PC-9 (cell line): ENCODE measurements around the gene LPCAT2. TPM values are rescaled to one million over a fixed set of nuclear protein-coding genes. Genes with fewer than 3 reads are reported as not detected.

Experiments
- BruUV-seq: library from RNA; stranded (reverse); fragments of 400-500 nt; replicated peaks from 2 replicates; lab custom pipeline; 2021; lab: Mats Ljungman, UMichigan
- CTCF ChIA-PET: fragments of 300-600 bp; sonication (Branson Sonifier 250); formaldehyde crosslinking; loops from one replicate; lab custom pipeline; 2022; ENCODE audit warnings: antibody characterized with exemption; lab: Charles Lee
- POLR2A ChIA-PET: fragments of 300-600 bp; sonication (Branson Sonifier 250); formaldehyde crosslinking; loops from one replicate; lab custom pipeline; 2022; ENCODE audit warnings: antibody characterized with exemption; ENCODE audit not compliant: unreplicated experiment; lab: Charles Lee
- DNase-seq, 2 experiments: peaks; one replicate each; pipeline versions ENCODE4 v3.0.0 to v3.0.0-alpha.2; 2015 to 2022; ENCODE audit warnings: mixed read lengths in 1 of 2
- H2AFZ ChIP-seq: fragments of 200-600 bp; sonication (generic); 2 replicates; pipeline ENCODE4 v1.8.1; 2017; ENCODE audit warnings: antibody characterized with exemption
- H3F3A ChIP-seq: fragments of 200-600 bp; sonication (generic); 2 replicates; pipeline ENCODE4 v1.8.1; 2017; ENCODE audit warnings: antibody characterized with exemption, mild to moderate bottlenecking, low read depth; ENCODE audit not compliant: insufficient read depth
- H3K27ac ChIP-seq: fragments of 200-600 bp; sonication (generic); 2 replicates; pipeline ENCODE4 v1.6.1; 2016; ENCODE audit warnings: mixed run types
- H3K27me3 ChIP-seq: fragments of 200-600 bp; sonication (generic); 2 replicates; pipeline ENCODE4 v1.6.1; 2016; ENCODE audit warnings: low read depth, mixed run types; ENCODE audit not compliant: insufficient read depth
- H3K36me3 ChIP-seq: fragments of 200-600 bp; sonication (generic); 2 replicates; pipeline ENCODE4 v1.6.1; 2016; ENCODE audit warnings: low read depth, mixed run types
- H3K4me1 ChIP-seq: fragments of 200-600 bp; sonication (generic); replicated peaks from 2 replicates; pipeline ENCODE4 v1.6.1; 2016; ENCODE audit warnings: mixed run types; ENCODE audit not compliant: insufficient read depth
- H3K4me2 ChIP-seq: fragments of 200-600 bp; sonication (generic); 2 replicates; pipeline ENCODE4 v1.6.1; 2017; ENCODE audit warnings: mixed run types
- H3K4me3 ChIP-seq: fragments of 200-600 bp; sonication (generic); 2 replicates; pipeline ENCODE4 v1.6.1; 2016; ENCODE audit warnings: mixed run types
- H3K79me2 ChIP-seq: fragments of 200-600 bp; sonication (generic); 2 replicates; pipeline ENCODE4 v1.6.1; 2017; ENCODE audit warnings: low read depth, mixed run types
- H3K9me2 ChIP-seq: fragments of 200-600 bp; sonication (generic); 2 replicates; pipeline ENCODE4 v1.8.1; 2017; ENCODE audit warnings: mild to moderate bottlenecking; ENCODE audit not compliant: insufficient read depth
- H3K9me3 ChIP-seq: fragments of 200-600 bp; sonication (generic); 2 replicates; pipeline ENCODE4 v1.8.1; 2016; ENCODE audit warnings: low read depth; ENCODE audit not compliant: insufficient read depth
- H4K20me1 ChIP-seq: fragments of 200-600 bp; sonication (generic); 2 replicates; pipeline ENCODE4 v1.8.1; 2017; ENCODE audit not compliant: insufficient read depth
- EZH2 ChIP-seq: fragments of 200-600 bp; sonication (generic); IDR thresholded peaks from 2 replicates; pipeline ENCODE4 v1.8.0; 2017; ENCODE audit warnings: antibody characterized with exemption, low read depth
- intact Hi-C: fragments of 100-400 bp; cut with micrococcal nuclease; formaldehyde crosslinking; loops from one replicate; pipeline ENCODE4 v1.10.0; 2022; ENCODE audit not compliant: unreplicated experiment
- total RNA-seq: library from RNA; stranded (reverse); gene quantifications from 2 replicates; pipeline ENCODE4 v1.2.3, GENCODE V29; 2021
- TF ChIP-seq, protein P1 (sequence below): fragments of 200-600 bp; sonication (generic); conservative IDR thresholded peaks from 2 replicates; pipeline ENCODE4 v1.6.1; 2017; ENCODE audit warnings: mixed run types, antibody characterized with exemption, mild to moderate bottlenecking, moderate library complexity

Gene LPCAT2
- total RNA-seq, 1 experiment from 2014 or later: 87.7 TPM

DNA sequence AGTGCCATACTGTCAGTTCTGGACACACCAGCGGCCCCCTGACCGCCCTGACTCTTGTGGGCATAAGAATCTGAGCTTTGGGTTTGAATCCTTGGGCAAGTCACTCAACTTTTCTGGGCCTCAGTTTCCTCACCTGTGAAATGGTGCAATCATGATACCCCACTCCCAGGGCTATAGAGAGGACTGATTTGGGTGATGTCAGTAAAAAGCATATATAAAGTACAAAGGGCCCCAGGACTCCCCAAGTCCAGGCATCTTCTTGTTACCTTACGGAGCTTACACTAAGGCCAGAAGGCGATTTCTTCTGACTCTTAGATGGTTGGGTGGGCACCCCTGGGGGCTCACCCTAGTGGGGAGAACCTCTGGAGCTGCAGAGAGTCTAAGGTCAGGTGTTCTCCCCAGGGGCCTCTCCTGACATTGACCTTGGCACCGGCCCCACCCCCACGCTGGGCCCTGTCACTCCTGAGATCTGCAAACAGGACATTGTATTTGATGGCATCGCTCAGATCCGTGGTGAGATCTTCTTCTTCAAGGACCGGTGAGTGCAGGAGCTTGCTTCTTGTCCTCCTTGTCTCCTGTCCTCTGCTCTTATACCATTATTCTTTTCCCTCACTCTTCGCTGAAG lies 16.0 kb upstream of the LPCAT2 start:
- Histone ChIP-seq H2AFZ (no peak overlapping the region), H3K4me2 (no peak overlapping the region), H3K4me3 (no peak overlapping the region), H3K27ac (no peak overlapping the region), H3K4me1 (no peaks in the 10 kb centered on the region), H3K9me3 (no peaks in the 10 kb centered on the region), H3F3A (no peaks in the 10 kb centered on the region), H3K36me3 (no peaks in the 10 kb centered on the region), H3K79me2 (no peaks in the 10 kb centered on the region), H3K9me2 (no peaks in the 10 kb centered on the region), H4K20me1 (no peaks in the 10 kb centered on the region), H3K27me3 (no peaks in the 10 kb centered on the region)
- ChIA-PET POLR2A (no interaction called here), CTCF (no interaction called here)
- TF ChIP-seq EZH2: no peak
- TF ChIP-seq, protein P1, sequence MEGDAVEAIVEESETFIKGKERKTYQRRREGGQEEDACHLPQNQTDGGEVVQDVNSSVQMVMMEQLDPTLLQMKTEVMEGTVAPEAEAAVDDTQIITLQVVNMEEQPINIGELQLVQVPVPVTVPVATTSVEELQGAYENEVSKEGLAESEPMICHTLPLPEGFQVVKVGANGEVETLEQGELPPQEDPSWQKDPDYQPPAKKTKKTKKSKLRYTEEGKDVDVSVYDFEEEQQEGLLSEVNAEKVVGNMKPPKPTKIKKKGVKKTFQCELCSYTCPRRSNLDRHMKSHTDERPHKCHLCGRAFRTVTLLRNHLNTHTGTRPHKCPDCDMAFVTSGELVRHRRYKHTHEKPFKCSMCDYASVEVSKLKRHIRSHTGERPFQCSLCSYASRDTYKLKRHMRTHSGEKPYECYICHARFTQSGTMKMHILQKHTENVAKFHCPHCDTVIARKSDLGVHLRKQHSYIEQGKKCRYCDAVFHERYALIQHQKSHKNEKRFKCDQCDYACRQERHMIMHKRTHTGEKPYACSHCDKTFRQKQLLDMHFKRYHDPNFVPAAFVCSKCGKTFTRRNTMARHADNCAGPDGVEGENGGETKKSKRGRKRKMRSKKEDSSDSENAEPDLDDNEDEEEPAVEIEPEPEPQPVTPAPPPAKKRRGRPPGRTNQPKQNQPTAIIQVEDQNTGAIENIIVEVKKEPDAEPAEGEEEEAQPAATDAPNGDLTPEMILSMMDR: no peak
- intact Hi-C loops: no loop called here
- no TSS peak for BruUV-seq
- DNase-seq: no peak

DNA sequence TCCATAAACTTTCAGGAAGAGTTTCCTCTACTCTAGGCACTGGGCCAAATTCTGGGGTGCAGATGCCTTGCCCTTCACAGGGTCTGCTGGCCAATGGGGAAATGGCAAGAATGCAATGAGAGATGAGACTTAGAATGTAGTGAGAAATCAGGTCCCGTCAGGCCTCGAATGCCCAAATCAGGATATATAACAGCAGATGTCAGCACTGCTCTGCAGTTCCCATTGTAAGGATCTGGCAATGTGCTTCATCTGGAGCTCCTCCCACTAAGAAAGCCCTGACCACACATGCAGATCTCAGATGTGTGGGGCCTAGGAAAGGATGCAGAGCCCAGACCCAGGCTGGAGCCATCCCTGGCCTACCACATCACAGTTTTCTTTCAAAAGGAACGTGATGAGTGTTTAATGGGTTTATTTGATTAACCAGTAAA lies 13.9 kb upstream of the LPCAT2 start:
- no TSS peak for BruUV-seq
- no peak overlapping the region for H3K4me2 ChIP-seq
- ChIA-PET CTCF (interaction anchor here (1.0 kb wide), 2 partner anchors 15 to 30 kb away, joined by 5 to 17 read pairs; no protein-coding TSS in a partner anchor), POLR2A (interaction anchor here (0.5 kb wide), 1 partner anchor 152 kb away, joined by 6 read pairs; no protein-coding TSS in a partner anchor)
- no peaks in the 10 kb centered on the region for H3K27me3 ChIP-seq
- H3F3A ChIP-seq: peaks cover 11% of the 10 kb centered on the region; the same call in 1 of the 2 replicates
- H3K27ac ChIP-seq: no peak overlapping the region
- no peaks in the 10 kb centered on the region for H3K36me3 ChIP-seq
- TF ChIP-seq, protein P1: no peak; the same call in 1 of the 2 replicates
- no peak for TF ChIP-seq EZH2
- intact Hi-C loops: loop anchor here (1.0 to 2.0 kb wide), 2 partner anchors 48 to 206 kb away; no protein-coding TSS in a partner anchor
- no peak for DNase-seq
- no peaks in the 10 kb centered on the region for H3K79me2 ChIP-seq
- peaks cover 15% of the 10 kb centered on the region for H3K4me1 ChIP-seq
- no peaks in the 10 kb centered on the region for H3K9me3 ChIP-seq
- no peaks in the 10 kb centered on the region for H3K9me2 ChIP-seq
- H3K4me3 ChIP-seq: no peak overlapping the region
- no peaks in the 10 kb centered on the region for H4K20me1 ChIP-seq
- H2AFZ ChIP-seq: no peak overlapping the region

DNA sequence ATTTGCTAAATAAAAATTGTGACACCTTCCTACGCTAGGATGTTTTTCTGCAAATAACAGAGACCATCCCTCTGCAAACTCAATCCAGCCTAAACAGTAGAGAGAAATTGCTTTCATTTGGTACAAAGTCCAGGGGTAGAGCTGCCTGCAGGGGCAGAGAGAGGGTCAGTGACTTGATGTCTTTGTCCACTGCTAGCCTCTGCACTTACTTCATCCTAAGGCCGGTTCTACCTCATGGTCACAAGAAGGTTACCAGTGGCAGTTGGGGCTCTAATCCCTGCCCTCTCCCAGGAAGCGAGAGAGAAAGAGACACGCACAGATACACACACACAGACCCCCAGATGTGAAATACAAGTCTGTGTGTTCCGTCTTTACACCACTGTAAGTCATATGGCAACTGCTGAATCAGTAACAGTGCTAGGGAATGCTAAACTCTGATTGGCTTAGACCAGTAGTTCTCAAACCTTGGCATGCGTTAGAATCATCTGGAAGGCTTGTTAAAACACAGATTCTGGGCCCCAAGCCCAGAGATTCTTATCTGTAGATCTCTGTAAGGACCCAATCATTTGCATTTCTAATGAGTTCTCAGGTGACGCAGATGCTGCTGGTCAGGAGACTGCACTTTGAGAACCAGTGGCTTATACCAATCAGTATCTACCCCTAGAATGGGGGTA lies 13.1 kb upstream of the LPCAT2 start:
- H3K9me3 ChIP-seq: no peaks in the 10 kb centered on the region
- TF ChIP-seq, protein P1: no peak
- no peak for TF ChIP-seq EZH2
- intact Hi-C loops: loop anchor here (1.0 to 2.0 kb wide), 2 partner anchors 47 to 206 kb away; no protein-coding TSS in a partner anchor
- ChIA-PET POLR2A (no interaction called here), CTCF (interaction anchor here (1.0 kb wide), 2 partner anchors 14 to 31 kb away, joined by 5 to 17 read pairs; no protein-coding TSS in a partner anchor)
- H3K27ac ChIP-seq: no peak overlapping the region
- no peak overlapping the region for H2AFZ ChIP-seq
- peaks cover 22% of the 10 kb centered on the region for H3K4me1 ChIP-seq
- H3K4me2 ChIP-seq: no peak overlapping the region
- H3K79me2 ChIP-seq: no peaks in the 10 kb centered on the region
- peaks cover 18% of the 10 kb centered on the region; the same call in 1 of the 2 replicates for H3F3A ChIP-seq
- no peak overlapping the region for H3K4me3 ChIP-seq
- H3K27me3 ChIP-seq: no peaks in the 10 kb centered on the region
- no peaks in the 10 kb centered on the region for H3K36me3 ChIP-seq
- H4K20me1 ChIP-seq: no peaks in the 10 kb centered on the region
- BruUV-seq: no TSS peak
- no peak for DNase-seq
- H3K9me2 ChIP-seq: no peaks in the 10 kb centered on the region
